ENCODE results near the gene EFCAB6.

Gene EFCAB6

GRCh38 chr22:43507235-43507634 is 304.9 kb downstream of the EFCAB6 start:
- H3K9me2 ChIP-seq (replicated peaks; ENCODE audit: control insufficient read depth, low read length) = no peaks in the 10 kb centered on the region
- no peaks in the 10 kb centered on the region for H3K36me3 ChIP-seq (ENCODE audit: control insufficient read depth, low read length)
- no peak for TF ChIP-seq EZH2phosphoT487 (IDR thresholded peaks at IDR 0.05; ENCODE audit: borderline replicate concordance, low read length)
- TF ChIP-seq CTCF (IDR thresholded peaks at IDR 0.05; ENCODE audit: low read depth, low read length, poor library complexity, severe bottlenecking) = no peak
- no peaks in the 10 kb centered on the region for H3K27me3 ChIP-seq (ENCODE audit: control insufficient read depth, low read length)
- H3K4me3 ChIP-seq (ENCODE audit: low read length) = no peak overlapping the region
- no peaks in the 10 kb centered on the region for H3F3A ChIP-seq (ENCODE audit: control insufficient read depth, insufficient read depth)
- no peaks in the 10 kb centered on the region for H3K79me2 ChIP-seq (ENCODE audit: control insufficient read depth, low read length)
- no peaks in the 10 kb centered on the region for H3K9me3 ChIP-seq (ENCODE audit: control insufficient read depth, insufficient read depth, low read length)
- H3K4me1 ChIP-seq (ENCODE audit: control insufficient read depth, low read length) = no peaks in the 10 kb centered on the region
- no peaks in the 10 kb centered on the region for H4K20me1 ChIP-seq (ENCODE audit: control insufficient read depth, insufficient read depth, low read depth, low read length)
- H3K27ac ChIP-seq (ENCODE audit: low read depth, low read length) = no peak overlapping the region
- H3K4me2 ChIP-seq (ENCODE audit: low read length) = no peak overlapping the region

DNA sequence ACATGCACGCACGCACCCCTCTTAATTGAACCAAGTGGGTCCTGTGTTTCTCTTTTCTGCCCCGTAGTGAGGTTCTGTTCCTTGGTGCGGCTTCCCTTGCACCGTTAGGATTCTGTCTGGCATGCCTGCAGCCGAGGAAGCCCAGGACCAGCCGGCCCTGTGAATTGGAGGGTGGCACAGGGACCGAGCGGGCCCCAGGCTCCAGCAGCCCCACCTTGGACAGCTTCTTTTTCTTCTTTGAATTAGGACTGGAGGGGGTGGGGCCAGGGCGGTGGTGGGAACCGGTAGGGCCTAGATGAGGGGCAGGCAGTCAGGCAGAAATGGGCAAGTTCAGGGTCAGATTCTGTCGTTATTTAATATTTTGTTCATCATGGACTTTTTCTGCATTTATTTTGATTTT is 305.6 kb downstream of the EFCAB6 start:
- no peak for TF ChIP-seq EZH2phosphoT487 (IDR thresholded peaks at IDR 0.05; ENCODE audit: borderline replicate concordance, low read length)
- TF ChIP-seq CTCF (IDR thresholded peaks at IDR 0.05; ENCODE audit: low read depth, low read length, poor library complexity, severe bottlenecking) = no peak
- H3K9me2 ChIP-seq (replicated peaks; ENCODE audit: control insufficient read depth, low read length) = no peaks in the 10 kb centered on the region
- no peaks in the 10 kb centered on the region for H3K79me2 ChIP-seq (ENCODE audit: control insufficient read depth, low read length)
- no peaks in the 10 kb centered on the region for H3K4me1 ChIP-seq (ENCODE audit: control insufficient read depth, low read length)
- H4K20me1 ChIP-seq (ENCODE audit: control insufficient read depth, insufficient read depth, low read depth, low read length) = no peaks in the 10 kb centered on the region
- H3K27me3 ChIP-seq (ENCODE audit: control insufficient read depth, low read length) = no peaks in the 10 kb centered on the region
- no peak overlapping the region for H3K4me3 ChIP-seq (ENCODE audit: low read length)
- no peaks in the 10 kb centered on the region for H3K36me3 ChIP-seq (ENCODE audit: control insufficient read depth, low read length)
- H3K4me2 ChIP-seq (ENCODE audit: low read length) = no peak overlapping the region
- no peak overlapping the region for H3K27ac ChIP-seq (ENCODE audit: low read depth, low read length)
- H3K9me3 ChIP-seq (ENCODE audit: control insufficient read depth, insufficient read depth, low read length) = no peaks in the 10 kb centered on the region
- H3F3A ChIP-seq (ENCODE audit: control insufficient read depth, insufficient read depth) = no peaks in the 10 kb centered on the region

GRCh38 chr22:43505896-43506295 is 306.2 kb downstream of the EFCAB6 start:
- Histone ChIP-seq H3K27me3 (ENCODE audit: control insufficient read depth, low read length) (no peaks in the 10 kb centered on the region), H3K36me3 (ENCODE audit: control insufficient read depth, low read length) (no peaks in the 10 kb centered on the region), H3K4me3 (ENCODE audit: low read length) (no peak overlapping the region), H3K9me2 (replicated peaks; ENCODE audit: control insufficient read depth, low read length) (no peaks in the 10 kb centered on the region), H3K27ac (ENCODE audit: low read depth, low read length) (no peak overlapping the region), H3K4me2 (ENCODE audit: low read length) (no peak overlapping the region), H3K9me3 (ENCODE audit: control insufficient read depth, insufficient read depth, low read length) (no peaks in the 10 kb centered on the region), H4K20me1 (ENCODE audit: control insufficient read depth, insufficient read depth, low read depth, low read length) (no peaks in the 10 kb centered on the region), H3K4me1 (ENCODE audit: control insufficient read depth, low read length) (no peaks in the 10 kb centered on the region), H3F3A (ENCODE audit: control insufficient read depth, insufficient read depth) (no peaks in the 10 kb centered on the region), H3K79me2 (ENCODE audit: control insufficient read depth, low read length) (no peaks in the 10 kb centered on the region)
- TF ChIP-seq CTCF (IDR thresholded peaks at IDR 0.05; ENCODE audit: low read depth, low read length, poor library complexity, severe bottlenecking) (no peak), EZH2phosphoT487 (IDR thresholded peaks at IDR 0.05; ENCODE audit: borderline replicate concordance, low read length) (no peak)

GRCh38 chr22:43505423-43505822 is 306.7 kb downstream of the EFCAB6 start:
- Histone ChIP-seq H3K36me3 (ENCODE audit: control insufficient read depth, low read length) (no peaks in the 10 kb centered on the region), H3K27ac (ENCODE audit: low read depth, low read length) (no peak overlapping the region), H3F3A (ENCODE audit: control insufficient read depth, insufficient read depth) (no peaks in the 10 kb centered on the region), H3K27me3 (ENCODE audit: control insufficient read depth, low read length) (no peaks in the 10 kb centered on the region), H3K4me3 (ENCODE audit: low read length) (no peak overlapping the region), H3K9me3 (ENCODE audit: control insufficient read depth, insufficient read depth, low read length) (no peaks in the 10 kb centered on the region), H3K9me2 (replicated peaks; ENCODE audit: control insufficient read depth, low read length) (no peaks in the 10 kb centered on the region), H3K79me2 (ENCODE audit: control insufficient read depth, low read length) (no peaks in the 10 kb centered on the region), H3K4me2 (ENCODE audit: low read length) (no peak overlapping the region), H3K4me1 (ENCODE audit: control insufficient read depth, low read length) (no peaks in the 10 kb centered on the region), H4K20me1 (ENCODE audit: control insufficient read depth, insufficient read depth, low read depth, low read length) (no peaks in the 10 kb centered on the region)
- TF ChIP-seq EZH2phosphoT487 (IDR thresholded peaks at IDR 0.05; ENCODE audit: borderline replicate concordance, low read length) (no peak), CTCF (IDR thresholded peaks at IDR 0.05; ENCODE audit: low read depth, low read length, poor library complexity, severe bottlenecking) (no peak)

All from DOHH2 (cell line).